RWPE1 (cell line): ENCODE results near the gene GLI3.

Experiments used
- CTCF ChIA-PET: fragments of 350-600 bp; sonication (Branson Sonifier 250); formaldehyde crosslinking; extraction: SDS; loops from one replicate; lab custom pipeline; 2021; lab: Yijun Ruan, JAX
- POLR2A ChIA-PET: fragments of 400-600 bp; formaldehyde crosslinking; extraction: SDS; loops from one replicate; lab custom pipeline; 2020; ENCODE audit warnings: antibody characterized with exemption; ENCODE audit not compliant: low non-redundant PET; lab: Yijun Ruan, JAX
- DNase-seq: peaks from one replicate; pipeline ENCODE4 v3.0.0; 2012; ENCODE audit warnings: low spot score
- H3K27ac ChIP-seq: fragments of 450-650 bp; 2 replicates; pipeline ENCODE4 v1.5.1; 2017
- CTCF ChIP-seq: fragments of 450-650 bp; conservative IDR thresholded peaks from 2 replicates; pipeline ENCODE4 v1.5.1; 2017; ENCODE audit warnings: low read depth, mild to moderate bottlenecking

GLI3 gene

GRCh38 chr7:41999736-42000283, 237.2 kb downstream of the GLI3 start:
- ChIA-PET CTCF (no interaction called here), POLR2A (no interaction called here)
- H3K27ac ChIP-seq, result no peak overlapping the region
- TF ChIP-seq CTCF, result no peak
- no peak for DNase-seq

- POLR2A ChIA-PET, result no interaction called here
- CTCF ChIA-PET, result interaction anchor here (0.5 kb wide), 1 partner anchor 1550 kb away, joined by 5 read pairs; no protein-coding TSS in a partner anchor
- no peak for TF ChIP-seq CTCF
- H3K27ac ChIP-seq, result no peak overlapping the region
- DNase-seq, result no peak
These were observed 239.0 kb downstream of the GLI3 start for GRCh38 chr7:41998041-41998440.

- peak overlapping the region; percentile 57; the same call in 1 of the 2 replicates for H3K27ac ChIP-seq
- TF ChIP-seq CTCF, result no peak
- ChIA-PET CTCF (interaction anchor here (0.7 to 1.0 kb wide), 4 partner anchors 21 to 165 kb away, joined by 3 to 5 read pairs (median 4); no protein-coding TSS in a partner anchor), POLR2A (no interaction called here)
- no peak for DNase-seq
These were observed 239.9 kb downstream of the GLI3 start for GRCh38 chr7:41997151-41997550.

GRCh38 chr7:41996381-41997035, 240.5 kb downstream of the GLI3 start:
- ChIA-PET CTCF (interaction anchor here (0.7 to 1.0 kb wide), 4 partner anchors 20 to 55 kb away, joined by 3 to 5 read pairs (median 4); no protein-coding TSS in a partner anchor), POLR2A (no interaction called here)
- no peak for TF ChIP-seq CTCF
- DNase-seq, result peak; percentile 93
- no peak overlapping the region; the same call in 1 of the 2 replicates for H3K27ac ChIP-seq

GRCh38 chr7:41995632-41996271, 241.3 kb downstream of the GLI3 start:
- ChIA-PET CTCF (interaction anchor here (0.7 kb wide), 1 partner anchor 44 kb away, joined by 3 read pairs; no protein-coding TSS in a partner anchor), POLR2A (no interaction called here)

More at GRCh38 chr7:41995632-41996271, 241.3 kb downstream of the GLI3 start:
- TF ChIP-seq CTCF, result no peak
- no peak for DNase-seq
- no peak overlapping the region for H3K27ac ChIP-seq
